ENCODE results near the gene SLC13A4. TPM values are rescaled to one million over a fixed set of nuclear protein-coding genes. Genes with fewer than 3 reads are reported as not detected.

Gene SLC13A4
- total and polyA plus RNA-seq, 8 donors = 0.08 TPM; not detected in 7

GRCh38 chr7:135692055-135692454 lies 35.9 kb downstream of the SLC13A4 start:
- Histone ChIP-seq H3K4me1 (no peaks in the 10 kb centered on the region), H3K36me3 (no peaks in the 10 kb centered on the region), H3K9me3 (no peaks in the 10 kb centered on the region), H3K4me3 (no peak overlapping the region), H3K27ac (no peak overlapping the region), H3K27me3 (no peaks in the 10 kb centered on the region)
- FAIRE-seq = no peak
- 86 to 95% methylated on average over 3 of the region's 3 CpGs for WGBS, 2 donors
- no peak for TF ChIP-seq CTCF (IDR thresholded peaks at IDR 0.05)
- intact Hi-C loops (cut with DNase I) = no loop called here
- no peak for DNase-seq
- ATAC-seq = no peak

- 94 to 95% methylated on average over 3 of the region's 3 CpGs for WGBS, 2 donors
- TF ChIP-seq CTCF (IDR thresholded peaks at IDR 0.05) = no peak
- DNase-seq (no peak), FAIRE-seq (no peak), ATAC-seq (no peak)
- no peaks in the 10 kb centered on the region for H3K36me3 ChIP-seq
- H3K27me3 ChIP-seq = no peaks in the 10 kb centered on the region
- intact Hi-C loops (cut with DNase I) = no loop called here
- H3K27ac ChIP-seq = no peak overlapping the region
- H3K4me3 ChIP-seq = no peak overlapping the region
- no peaks in the 10 kb centered on the region for H3K9me3 ChIP-seq
- no peaks in the 10 kb centered on the region for H3K4me1 ChIP-seq
Observed at GRCh38 chr7:135690566-135690965, 37.4 kb downstream of the SLC13A4 start.

GRCh38 chr7:135687466-135687865 lies 40.5 kb downstream of the SLC13A4 start:
- Histone ChIP-seq H3K27me3 (no peaks in the 10 kb centered on the region), H3K36me3 (no peaks in the 10 kb centered on the region), H3K9me3 (no peaks in the 10 kb centered on the region), H3K4me3 (no peak overlapping the region), H3K4me1 (no peaks in the 10 kb centered on the region), H3K27ac (no peak overlapping the region)
- ATAC-seq (no peak), FAIRE-seq (no peak), DNase-seq (no peak)
- 0 to 35% methylated on average over 1 of the region's 1 CpG for WGBS, 2 donors
- intact Hi-C loops (cut with DNase I) = no loop called here
- TF ChIP-seq CTCF (IDR thresholded peaks at IDR 0.05) = no peak

GRCh38 chr7:135685306-135686084 lies 42.5 kb downstream of the SLC13A4 start:
- no peaks in the 10 kb centered on the region for H3K36me3 ChIP-seq
- intact Hi-C loops (cut with DNase I) = no loop called here
- no peaks in the 10 kb centered on the region for H3K27me3 ChIP-seq
- H3K27ac ChIP-seq = no peak overlapping the region
- no peaks in the 10 kb centered on the region for H3K4me1 ChIP-seq
- H3K4me3 ChIP-seq = no peak overlapping the region
- H3K9me3 ChIP-seq = no peaks in the 10 kb centered on the region
- FAIRE-seq (no peak), DNase-seq (no peak), ATAC-seq (no peak)
- WGBS, 2 donors = 83 to 87% methylated on average over 9 of the region's 9 CpGs
- no peak for TF ChIP-seq CTCF (IDR thresholded peaks at IDR 0.05)

GRCh38 chr7:135684699-135685098 lies 43.3 kb downstream of the SLC13A4 start:
- no peak for TF ChIP-seq CTCF (IDR thresholded peaks at IDR 0.05)
- no peak for ATAC-seq

More at GRCh38 chr7:135684699-135685098, 43.3 kb downstream of the SLC13A4 start:
- intact Hi-C loops (cut with DNase I) = no loop called here
- no peak for DNase-seq
- H3K4me3 ChIP-seq = no peak overlapping the region
- no peaks in the 10 kb centered on the region for H3K27me3 ChIP-seq
- no peak overlapping the region for H3K27ac ChIP-seq
- 88 to 96% methylated on average over 5 of the region's 5 CpGs for WGBS, 2 donors
- no peak for FAIRE-seq
- peaks cover 0 to 2% (median 0%) of the 10 kb centered on the region in 3 donors for H3K4me1 ChIP-seq
- H3K9me3 ChIP-seq = no peaks in the 10 kb centered on the region
- no peaks in the 10 kb centered on the region for H3K36me3 ChIP-seq

Data from pancreas (tissue), 10 donors.